ENCODE data around the gene INCENP. TPM values are rescaled to one million over a fixed set of nuclear protein-coding genes. Genes with fewer than 3 reads are reported as not detected.

INCENP gene
- total RNA-seq, 1 donor from 2014 or later: 3.4 TPM

- Histone ChIP-seq H3K27me3 (ENCODE audit: control insufficient read depth, insufficient read depth, low read length) (no peaks in the 10 kb centered on the region), H3K36me3 (ENCODE audit: control insufficient read depth, insufficient read depth, low read length) (peaks cover 11% of the 10 kb centered on the region), H3K4me3 (ENCODE audit: low read depth, low read length) (no peak overlapping the region)
- FAIRE-seq (no peak), DNase-seq (ENCODE audit: low read depth) (no peak)
- no peak for TF ChIP-seq CTCF (IDR thresholded peaks at IDR 0.05; ENCODE audit: insufficient read depth, low read length, severe bottlenecking)
Observed at GRCh38 chr11:62133328-62134065, 9.7 kb downstream of the INCENP start.

GRCh38 chr11:62137276-62137861 is 13.6 kb downstream of the INCENP start:
- H3K36me3 ChIP-seq (ENCODE audit: control insufficient read depth, insufficient read depth, low read length): peaks cover 23% of the 10 kb centered on the region
- no peak for TF ChIP-seq CTCF (IDR thresholded peaks at IDR 0.05; ENCODE audit: insufficient read depth, low read length, severe bottlenecking)

GRCh38 chr11:62137881-62138629 is 14.2 kb downstream of the INCENP start:
- DNase-seq (ENCODE audit: low read depth) (no peak), FAIRE-seq (no peak)
- TF ChIP-seq CTCF (IDR thresholded peaks at IDR 0.05; ENCODE audit: insufficient read depth, low read length, severe bottlenecking): no peak
- H3K4me3 ChIP-seq (ENCODE audit: low read depth, low read length): no peak overlapping the region
- H3K27me3 ChIP-seq (ENCODE audit: control insufficient read depth, insufficient read depth, low read length): no peaks in the 10 kb centered on the region
- H3K36me3 ChIP-seq (ENCODE audit: control insufficient read depth, insufficient read depth, low read length): peaks cover 24% of the 10 kb centered on the region

More at GRCh38 chr11:62137276-62137861, 13.6 kb downstream of the INCENP start:
- no peak overlapping the region for H3K4me3 ChIP-seq (ENCODE audit: low read depth, low read length)
- no peak for FAIRE-seq
- no peak for DNase-seq (ENCODE audit: low read depth)
- H3K27me3 ChIP-seq (ENCODE audit: control insufficient read depth, insufficient read depth, low read length): no peaks in the 10 kb centered on the region

GRCh38 chr11:62138630-62139425 is 15.0 kb downstream of the INCENP start:
- Histone ChIP-seq H3K36me3 (ENCODE audit: control insufficient read depth, insufficient read depth, low read length) (peaks cover 23% of the 10 kb centered on the region), H3K4me3 (ENCODE audit: low read depth, low read length) (no peak overlapping the region), H3K27me3 (ENCODE audit: control insufficient read depth, insufficient read depth, low read length) (no peaks in the 10 kb centered on the region)
- TF ChIP-seq CTCF (IDR thresholded peaks at IDR 0.05; ENCODE audit: insufficient read depth, low read length, severe bottlenecking): no peak
- no peak for DNase-seq (ENCODE audit: low read depth)
- no peak for FAIRE-seq

GRCh38 chr11:62139526-62140303 is 15.9 kb downstream of the INCENP start:
- DNase-seq (ENCODE audit: low read depth) (no peak), FAIRE-seq (no peak)
- Histone ChIP-seq H3K27me3 (ENCODE audit: control insufficient read depth, insufficient read depth, low read length) (no peaks in the 10 kb centered on the region), H3K36me3 (ENCODE audit: control insufficient read depth, insufficient read depth, low read length) (peaks cover 23% of the 10 kb centered on the region), H3K4me3 (ENCODE audit: low read depth, low read length) (no peak overlapping the region)
- no peak for TF ChIP-seq CTCF (IDR thresholded peaks at IDR 0.05; ENCODE audit: insufficient read depth, low read length, severe bottlenecking)

All from bronchial epithelial cell (primary cell).